Esophagus squamous epithelium (tissue), 5 donors: Measurements from ENCODE around the gene PITRM1. TPM values are rescaled to one million over a fixed set of nuclear protein-coding genes. Genes with fewer than 3 reads are reported as not detected.

Experiments
- DNase-seq: peaks from one replicate; lab custom pipeline; 2025; lab: John Stamatoyannopoulos, UW
- H3K27ac ChIP-seq, 4 donors: fragments of 200-600 bp; sonication (generic); one replicate each; pipeline ENCODE4 v1.5.1; 2016 to 2019; ENCODE audit warnings: mild to moderate bottlenecking in 1 of 4
- H3K27me3 ChIP-seq, 4 donors: fragments of 200-600 bp; sonication (generic); 1 replicate in 3 of 4; 2 replicates in 1 of 4; pipeline versions ENCODE4 v1.5.1 to v1.6.0; 2017 to 2021; ENCODE audit warnings: antibody characterized with exemption in 1 of 4
- H3K36me3 ChIP-seq, 3 donors: fragments of 200-600 bp; sonication (generic); one replicate each; pipeline ENCODE4 v1.5.1; 2016 to 2019
- H3K4me1 ChIP-seq, 3 donors: fragments of 200-600 bp; sonication (generic); one replicate each; pipeline ENCODE4 v1.5.1; 2017 to 2019
- H3K4me3 ChIP-seq, 4 donors: fragments of 200-600 bp; sonication (generic); 1 replicate in 3 of 4; 2 replicates in 1 of 4; pipeline ENCODE4 v1.5.1; 2016 to 2019; ENCODE audit warnings: mild to moderate bottlenecking in 2 of 4, moderate library complexity in 1 of 4
- H3K9me3 ChIP-seq, 3 donors: fragments of 200-600 bp; sonication (generic); one replicate each; pipeline ENCODE4 v1.5.1; 2016 to 2019
- CTCF ChIP-seq, 6 experiments: fragments of 450-650 bp in 4 of 6; fragments of 200-600 bp in 2 of 6; sonication (generic) in 2 of 6; IDR thresholded peaks; one replicate each; pipeline ENCODE4 v1.5.1; 2016 to 2019; ENCODE audit warnings: antibody characterized with exemption in 6 of 6, mild to moderate bottlenecking in 4 of 6, moderate library complexity in 4 of 6
- POLR2A ChIP-seq, 4 donors: fragments of 450-650 bp; IDR thresholded peaks; one replicate each; pipeline ENCODE4 v1.6.1; 2017; ENCODE audit warnings: antibody characterized with exemption in 4 of 4, mild to moderate bottlenecking in 4 of 4, moderate library complexity in 3 of 4
- WGBS, 2 donors: methylation state at CpG; one replicate each; pipeline ENCODE4 v1.1.5; 2018; 5-methylcytosine and 5-hydroxymethylcytosine counted together
- intact Hi-C: fragments of 100-400 bp; cut with DNase I; formaldehyde crosslinking; loops from one replicate; pipeline ENCODE4 v1.15.0; 2022
- total RNA-seq, 4 donors: library from RNA; depleted of rRNA; stranded (reverse); fragments of >200 nt; gene quantifications; one replicate each; pipeline ENCODE4 v1.1.0, GENCODE V29; 2016
- donor health status: DM: yes; HTN: yes; CAD: no.

The PITRM1 gene
- total RNA-seq, 4 donors from 2014 or later, result 59.2 to 72.5 (median 65.9) TPM

- TF ChIP-seq POLR2A (IDR thresholded peaks at IDR 0.05), result no peak
- no peak for TF ChIP-seq CTCF (IDR thresholded peaks at IDR 0.05)
- Histone ChIP-seq H3K36me3 (no peaks in the 10 kb centered on the region), H3K27ac (no peak overlapping the region), H3K4me3 (no peak overlapping the region), H3K9me3 (no peaks in the 10 kb centered on the region), H3K27me3 (no peaks in the 10 kb centered on the region), H3K4me1 (no peaks in the 10 kb centered on the region)
- no peak for DNase-seq
- intact Hi-C loops, result no loop called here
- 85 to 92% methylated on average over 12 of the region's 12 CpGs for WGBS, 2 donors
Observed at GRCh38 chr10:3217853-3218252, 45.3 kb upstream of the PITRM1 start.

GRCh38 chr10:3217301-3217700 lies 44.7 kb upstream of the PITRM1 start:
- H3K27me3 ChIP-seq, result no peaks in the 10 kb centered on the region
- no peak overlapping the region for H3K4me3 ChIP-seq
- H3K9me3 ChIP-seq, result no peaks in the 10 kb centered on the region
- H3K27ac ChIP-seq, result no peak overlapping the region
- intact Hi-C loops, result no loop called here
- 84 to 92% methylated on average over 2 of the region's 2 CpGs for WGBS, 2 donors
- no peaks in the 10 kb centered on the region for H3K4me1 ChIP-seq
- H3K36me3 ChIP-seq, result no peaks in the 10 kb centered on the region
- TF ChIP-seq CTCF (IDR thresholded peaks at IDR 0.05) (no peak), POLR2A (IDR thresholded peaks at IDR 0.05) (no peak)
- no peak for DNase-seq

- no peak overlapping the region for H3K27ac ChIP-seq
Observed at GRCh38 chr10:3215153-3215775, 42.7 kb upstream of the PITRM1 start.

GRCh38 chr10:3213758-3214515 lies 41.4 kb upstream of the PITRM1 start:
- intact Hi-C loops, result no loop called here
- no peak overlapping the region for H3K27ac ChIP-seq
- H3K4me3 ChIP-seq, result no peak overlapping the region
- no peaks in the 10 kb centered on the region for H3K9me3 ChIP-seq
- no peak for DNase-seq
- H3K27me3 ChIP-seq, result peaks cover 0 to 3% (median 0%) of the 10 kb centered on the region in 4 donors
- no peaks in the 10 kb centered on the region for H3K4me1 ChIP-seq
- WGBS, 2 donors, result 82 to 94% methylated on average over 11 to 20 of the region's 20 CpGs
- no peaks in the 10 kb centered on the region for H3K36me3 ChIP-seq
- TF ChIP-seq CTCF (IDR thresholded peaks at IDR 0.05) (no peak), POLR2A (IDR thresholded peaks at IDR 0.05) (no peak)

More at GRCh38 chr10:3215153-3215775, 42.7 kb upstream of the PITRM1 start:
- 60 to 69% methylated on average over 7 to 12 of the region's 14 CpGs for WGBS, 2 donors
- DNase-seq, result no peak
- H3K4me1 ChIP-seq, result no peaks in the 10 kb centered on the region
- no peak overlapping the region for H3K4me3 ChIP-seq
- no peaks in the 10 kb centered on the region for H3K36me3 ChIP-seq
- TF ChIP-seq CTCF (IDR thresholded peaks at IDR 0.05) (no peak), POLR2A (IDR thresholded peaks at IDR 0.05) (no peak)
- intact Hi-C loops, result no loop called here
- no peaks in the 10 kb centered on the region for H3K27me3 ChIP-seq
- no peaks in the 10 kb centered on the region for H3K9me3 ChIP-seq

- DNase-seq, result no peak
- no peak overlapping the region for H3K27ac ChIP-seq
- no peak for TF ChIP-seq POLR2A (IDR thresholded peaks at IDR 0.05)
- TF ChIP-seq CTCF (IDR thresholded peaks at IDR 0.05), result no peak
- no peaks in the 10 kb centered on the region for H3K4me1 ChIP-seq
- H3K36me3 ChIP-seq, result no peaks in the 10 kb centered on the region
- no peak overlapping the region for H3K4me3 ChIP-seq
- 57 to 60% methylated on average over 6 to 7 of the region's 10 CpGs for WGBS, 2 donors
- intact Hi-C loops, result no loop called here
- no peaks in the 10 kb centered on the region for H3K9me3 ChIP-seq
- H3K27me3 ChIP-seq, result peaks cover 0 to 11% (median 0%) of the 10 kb centered on the region in 4 donors
Observed at GRCh38 chr10:3213208-3213607, 40.6 kb upstream of the PITRM1 start.
